CD1c-positive myeloid dendritic cell (primary cell): Measurements from ENCODE around the gene TRERF1.
"Not testable (repeated sequence)": the region's sequence is repeated elsewhere in the genome, so short reads cannot be mapped to it uniquely, and the experiment has no call there.

ENCODE experiments used
- DNase-seq: peaks from one replicate; pipeline ENCODE4 v3.0.0-alpha.2; 2016; ENCODE audit errors: extremely low spot score

Gene TRERF1

GRCh38 chr6:42451333-42452170, at the start of gene TRERF1:
TSS of gene TRERF1 (minus strand) at chr6:42451926. CDS start at chr6:42269590, 182,336 bp downstream.
- DNase-seq: peak; percentile 72

- DNase-seq: no peak
Observed at GRCh38 chr6:42498473-42499128, 46.9 kb upstream of the TRERF1 start.

GRCh38 chr6:42493914-42494539, 42.3 kb upstream of the TRERF1 start:
- no peak for DNase-seq

GRCh38 chr6:42488129-42488528, 36.4 kb upstream of the TRERF1 start:
- DNase-seq: no peak

- DNase-seq: no peak
Observed at GRCh38 chr6:42484261-42484660, 32.5 kb upstream of the TRERF1 start.

- no peak for DNase-seq
Observed at GRCh38 chr6:42482174-42482573, 30.4 kb upstream of the TRERF1 start.

- DNase-seq: no peak
Observed at GRCh38 chr6:42471714-42472113, 20.0 kb upstream of the TRERF1 start.

- no peak for DNase-seq
Observed at GRCh38 chr6:42471142-42471541, 19.4 kb upstream of the TRERF1 start.

GRCh38 chr6:42468273-42468672, 16.5 kb upstream of the TRERF1 start:
- DNase-seq: no peak

- no peak for DNase-seq
Observed at GRCh38 chr6:42467651-42468050, 15.9 kb upstream of the TRERF1 start.

GRCh38 chr6:42466470-42466869, 14.7 kb upstream of the TRERF1 start:
- DNase-seq: not testable (repeated sequence)

GRCh38 chr6:42462474-42462972, 10.8 kb upstream of the TRERF1 start:
- no peak for DNase-seq

- no peak for DNase-seq
Observed at GRCh38 chr6:42460883-42461282, 9.2 kb upstream of the TRERF1 start.

GRCh38 chr6:42459888-42460287, 8.2 kb upstream of the TRERF1 start:
- DNase-seq: no peak

GRCh38 chr6:42454428-42454791, 2.7 kb upstream of the TRERF1 start:
- no peak for DNase-seq

- peak; percentile 22 for DNase-seq
Observed at GRCh38 chr6:42453654-42454427, 2.1 kb upstream of the TRERF1 start.

GRCh38 chr6:42453031-42453653, 1.4 kb upstream of the TRERF1 start:
- peak; percentile 78 for DNase-seq

- peak; percentile 72 for DNase-seq
Observed at GRCh38 chr6:42452171-42453030, 675 bp upstream of the TRERF1 start.

- DNase-seq: peak; percentile 22
Observed at GRCh38 chr6:42450477-42451332, 1.0 kb downstream of the TRERF1 start.
